NCI-H1436 (cell line): ENCODE measurements around the gene NOB1.
"Not testable (repeated sequence)": the region's sequence is repeated elsewhere in the genome, so short reads cannot be mapped to it uniquely, and the experiment has no call there.

Source experiments
- DNase-seq: peaks from one replicate; lab custom pipeline; 2025; lab: John Stamatoyannopoulos, UW

Gene NOB1

DNA sequence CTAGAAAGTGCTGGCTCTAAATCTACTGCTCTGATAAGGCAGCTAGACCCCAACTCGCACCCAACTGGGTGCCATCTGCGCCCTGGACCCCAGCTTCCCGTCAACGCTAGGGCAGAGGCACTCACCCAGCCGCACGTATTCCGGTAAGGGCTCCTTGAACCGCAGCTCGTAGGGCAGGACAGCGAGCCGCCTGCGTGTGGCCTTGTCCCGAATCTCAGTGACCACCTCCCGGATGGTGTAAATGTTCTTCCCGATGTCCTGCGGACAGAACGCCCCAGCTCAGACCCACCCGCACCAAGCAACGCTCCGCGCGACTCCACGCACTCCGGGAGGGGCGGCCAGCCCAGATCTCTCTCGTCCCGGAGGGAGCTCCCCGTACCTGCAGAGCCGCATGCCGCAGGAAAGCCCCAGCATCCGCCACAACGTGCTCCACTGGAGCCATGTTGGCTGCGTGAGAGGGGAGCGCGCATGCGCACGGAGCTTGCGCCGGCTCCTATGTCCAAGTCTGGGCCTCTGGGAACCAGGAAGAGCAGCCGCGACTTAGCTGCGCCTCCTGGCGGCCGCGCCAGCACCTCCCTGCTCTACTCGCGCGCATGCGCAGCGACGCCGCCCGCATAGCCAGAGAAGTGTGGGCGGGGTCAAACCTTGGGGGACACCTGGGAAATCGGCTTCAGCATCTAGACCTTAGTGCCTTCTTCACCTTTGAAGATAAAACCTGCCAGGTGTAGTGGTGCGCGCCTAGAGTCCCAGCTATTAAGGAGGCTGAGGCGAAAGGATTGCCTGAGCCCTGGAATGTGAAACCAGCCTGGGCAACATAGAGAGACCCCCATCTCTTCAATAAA is at the start of gene NOB1:
Gene NOB1, minus strand, starts transcription at position 458 of the 842 bp plus-strand sequence. Its CDS starts 16 bp downstream, at position 442.
- peak; percentile 96 for DNase-seq

DNA sequence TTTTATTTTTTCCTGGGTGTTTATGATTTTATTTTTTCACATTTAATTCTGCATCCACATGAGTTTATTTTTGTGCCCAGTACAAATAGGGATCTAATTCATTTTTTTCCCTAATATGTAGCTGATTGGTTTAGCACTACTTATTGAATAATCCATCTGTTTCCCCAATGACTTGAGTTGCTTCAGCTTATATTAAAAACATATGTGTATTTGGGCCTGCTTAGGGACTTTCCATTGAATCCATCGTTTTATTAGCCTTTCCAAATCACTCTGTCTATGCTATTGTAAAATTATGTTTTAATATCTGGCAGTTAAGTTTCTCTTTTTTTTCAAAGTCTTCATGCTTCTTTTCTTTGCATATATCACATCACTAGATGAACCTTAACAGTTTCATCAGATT is 49.6 kb upstream of the NOB1 start:
- DNase-seq = no peak

DNA sequence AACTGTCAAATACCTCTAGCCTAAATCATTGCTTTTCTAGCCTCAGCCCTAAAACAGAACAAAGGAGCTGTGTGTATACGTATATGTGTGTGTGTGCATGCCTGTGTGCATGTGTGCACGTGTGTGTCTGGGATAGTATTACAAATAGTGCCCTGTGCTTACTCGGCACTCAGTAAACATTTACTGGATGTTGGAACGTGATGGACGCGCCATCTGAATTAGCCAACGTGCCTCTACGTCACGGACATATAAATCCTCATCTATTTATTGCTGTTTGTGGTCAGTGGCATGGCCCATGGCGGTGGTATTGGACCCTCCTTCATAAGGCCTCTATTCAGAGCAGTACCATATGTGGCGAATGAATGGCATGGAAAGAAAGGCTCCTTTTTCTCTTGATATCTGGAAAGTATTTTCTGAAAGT is 44.9 kb upstream of the NOB1 start:
- no peak for DNase-seq

DNA sequence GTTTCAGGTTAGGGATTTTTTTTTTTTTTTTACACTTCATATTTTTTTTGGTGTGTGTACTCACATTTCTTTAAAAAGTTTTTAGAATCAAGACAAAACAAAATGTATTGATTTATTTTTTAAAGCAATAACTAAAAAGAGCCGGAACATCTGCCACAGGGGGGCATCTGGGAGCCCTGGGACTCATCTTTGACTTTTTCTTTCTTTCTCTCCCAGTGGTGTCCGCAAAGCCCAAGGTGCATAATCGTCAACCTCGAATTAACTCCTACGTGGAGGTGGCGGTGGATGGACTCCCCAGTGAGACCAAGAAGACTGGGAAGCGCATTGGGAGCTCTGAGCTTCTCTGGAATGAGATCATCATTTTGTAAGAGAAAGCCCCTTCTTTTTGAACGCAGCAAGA is 43.7 kb upstream of the NOB1 start:
- DNase-seq = no peak

DNA sequence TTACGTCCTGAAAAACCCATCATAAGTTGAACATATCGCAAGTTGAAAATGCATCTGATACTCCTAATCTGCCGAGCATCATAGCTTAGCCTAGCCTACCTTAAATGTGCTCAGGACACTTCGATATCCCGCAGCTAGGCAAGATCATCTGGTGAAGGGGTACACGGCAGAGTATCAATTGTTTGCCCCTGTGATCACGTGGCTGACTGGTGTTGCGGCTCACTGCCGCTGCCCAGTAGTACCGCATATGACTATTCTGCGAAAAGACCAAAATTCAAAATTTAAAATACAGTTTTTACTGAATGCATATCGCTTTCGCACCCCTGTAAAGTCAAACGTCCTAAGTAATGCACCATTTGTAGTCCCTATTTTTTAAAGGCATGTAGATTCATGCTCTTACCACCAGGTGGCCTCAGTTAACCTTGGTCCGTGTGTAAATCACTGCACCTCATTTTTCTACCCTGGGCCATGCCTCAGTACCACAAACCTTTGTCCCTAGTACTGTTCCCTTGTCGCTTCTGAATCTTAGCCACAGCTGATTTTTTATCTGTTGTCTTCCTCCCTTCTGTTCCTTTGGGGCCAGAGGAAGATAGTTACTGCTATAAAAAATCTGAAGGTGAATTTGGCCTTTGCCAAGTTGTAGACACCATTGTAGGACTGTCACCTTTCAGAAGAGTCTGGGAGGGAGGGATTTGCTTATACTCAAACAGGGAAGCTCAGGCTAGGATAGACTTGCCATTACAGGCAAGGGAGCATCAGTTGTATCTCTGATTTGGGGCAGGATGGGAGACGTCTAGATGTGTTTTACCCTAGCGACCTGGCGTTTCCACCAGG is 41.8 kb upstream of the NOB1 start:
- peak; percentile 45 for DNase-seq

GRCh38 chr16:69794486-69794885 is 39.8 kb upstream of the NOB1 start:
- DNase-seq = no peak

GRCh38 chr16:69793526-69793925 is 38.8 kb upstream of the NOB1 start:
- DNase-seq = no peak

DNA sequence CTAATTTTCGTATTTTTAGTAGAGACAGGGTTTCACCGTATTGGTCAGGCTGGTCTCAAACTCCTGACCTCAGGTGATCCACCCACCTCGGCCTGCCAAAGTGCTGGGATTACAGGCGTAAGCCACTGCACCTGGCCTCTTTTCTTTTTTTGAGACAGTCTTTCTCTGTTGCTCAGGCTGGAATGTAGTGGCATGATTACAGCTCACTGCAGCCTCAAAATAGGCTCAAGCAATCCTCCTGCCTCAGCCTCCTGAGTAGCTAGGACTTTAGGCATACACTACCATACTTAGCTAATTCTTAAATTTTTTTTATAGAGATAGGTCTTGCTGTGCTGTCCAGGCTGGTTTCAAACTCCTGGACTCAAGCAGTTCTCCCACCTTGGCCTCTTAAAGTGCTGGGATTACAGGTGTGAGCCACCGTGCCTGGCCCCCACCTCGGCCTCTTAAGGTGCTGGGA is 36.7 kb upstream of the NOB1 start:
- not testable (repeated sequence) for DNase-seq

DNA sequence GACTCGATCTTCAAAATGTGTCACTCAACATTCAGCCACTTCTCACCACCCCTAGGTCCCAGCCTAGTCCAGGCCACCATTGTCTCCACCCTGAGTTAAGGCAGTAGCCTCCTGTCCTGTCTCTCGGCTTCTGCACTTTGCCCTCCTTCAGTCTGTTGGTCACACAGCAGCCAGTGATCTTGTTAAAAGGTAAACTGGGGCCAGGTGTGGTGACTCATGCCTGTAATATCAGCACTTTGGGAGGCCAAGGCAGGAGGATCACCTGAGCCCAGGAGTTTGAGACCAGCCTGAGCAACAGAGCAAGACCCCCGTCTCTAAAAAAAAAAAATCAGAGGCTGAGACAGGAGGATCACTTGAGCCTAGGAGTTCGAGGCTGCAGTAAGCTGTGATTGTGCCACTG is 33.2 kb upstream of the NOB1 start:
- DNase-seq = no peak

DNA sequence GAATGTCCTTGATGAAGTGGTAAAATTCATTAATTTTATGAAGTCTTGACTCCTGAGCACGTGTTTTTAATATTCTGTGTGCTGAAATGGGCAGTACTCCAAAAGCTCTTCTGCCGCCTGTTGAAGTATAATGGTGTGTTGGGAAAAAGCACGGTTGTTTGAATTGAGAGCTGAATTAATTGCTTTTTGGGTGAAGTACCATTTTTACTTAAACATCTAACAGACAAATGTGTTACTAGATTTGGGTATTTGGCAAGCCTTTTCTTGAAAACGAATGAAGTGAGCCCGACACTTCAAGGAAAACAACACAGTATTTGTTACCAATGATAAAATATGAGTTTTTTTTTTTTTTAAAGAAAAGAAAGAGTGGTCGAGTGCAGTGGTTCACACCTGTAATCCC is 29.9 kb upstream of the NOB1 start:
- DNase-seq = no peak

DNA sequence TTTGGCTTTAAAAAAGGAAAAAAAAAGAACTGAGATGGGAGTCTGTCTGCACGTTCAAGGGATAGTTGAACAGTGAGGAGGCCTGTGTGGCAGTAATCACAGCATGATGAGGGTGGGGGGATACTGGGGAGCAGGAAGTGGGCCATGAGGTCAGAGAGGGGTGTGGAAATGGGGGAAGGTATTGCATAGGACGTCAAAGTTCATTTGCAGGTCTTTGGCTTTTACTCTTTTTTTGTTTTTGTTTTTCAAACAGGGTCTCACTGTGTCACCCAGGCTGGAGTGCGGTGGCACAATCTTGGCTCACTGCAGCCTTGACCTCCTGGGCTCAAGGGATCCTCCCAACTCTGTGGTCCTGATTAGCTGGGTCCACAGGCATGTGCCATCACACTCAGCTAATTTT is 26.4 kb upstream of the NOB1 start:
- no peak for DNase-seq

DNA sequence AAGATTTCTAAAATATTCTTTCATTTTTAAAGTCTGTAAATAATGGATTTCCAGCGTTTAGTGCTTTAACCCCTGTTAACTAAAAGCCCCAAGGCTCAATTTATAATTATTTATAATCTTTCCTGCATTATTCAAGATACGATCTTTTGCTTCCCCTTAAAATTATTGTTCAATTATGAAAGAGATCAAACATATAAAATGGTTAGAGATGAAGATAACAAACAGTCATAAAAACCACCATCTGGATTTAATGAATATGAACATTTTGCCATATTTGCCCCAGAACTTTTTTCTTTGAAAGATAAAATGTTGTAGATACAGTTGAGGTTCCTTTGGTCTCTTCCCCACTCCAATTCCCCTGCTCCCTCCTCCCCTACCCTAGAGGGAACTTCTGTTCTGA is 25.0 kb upstream of the NOB1 start:
- DNase-seq = no peak

- DNase-seq = no peak
These were observed 20.8 kb upstream of the NOB1 start for GRCh38 chr16:69775563-69775962.

GRCh38 chr16:69773260-69773947 is 18.7 kb upstream of the NOB1 start:
- no peak for DNase-seq

- no peak for DNase-seq
These were observed 16.9 kb upstream of the NOB1 start for GRCh38 chr16:69771651-69771967.

- DNase-seq = no peak
These were observed 14.7 kb upstream of the NOB1 start for GRCh38 chr16:69769404-69769803.

- no peak for DNase-seq
These were observed 13.9 kb upstream of the NOB1 start for GRCh38 chr16:69768666-69769065.

DNA sequence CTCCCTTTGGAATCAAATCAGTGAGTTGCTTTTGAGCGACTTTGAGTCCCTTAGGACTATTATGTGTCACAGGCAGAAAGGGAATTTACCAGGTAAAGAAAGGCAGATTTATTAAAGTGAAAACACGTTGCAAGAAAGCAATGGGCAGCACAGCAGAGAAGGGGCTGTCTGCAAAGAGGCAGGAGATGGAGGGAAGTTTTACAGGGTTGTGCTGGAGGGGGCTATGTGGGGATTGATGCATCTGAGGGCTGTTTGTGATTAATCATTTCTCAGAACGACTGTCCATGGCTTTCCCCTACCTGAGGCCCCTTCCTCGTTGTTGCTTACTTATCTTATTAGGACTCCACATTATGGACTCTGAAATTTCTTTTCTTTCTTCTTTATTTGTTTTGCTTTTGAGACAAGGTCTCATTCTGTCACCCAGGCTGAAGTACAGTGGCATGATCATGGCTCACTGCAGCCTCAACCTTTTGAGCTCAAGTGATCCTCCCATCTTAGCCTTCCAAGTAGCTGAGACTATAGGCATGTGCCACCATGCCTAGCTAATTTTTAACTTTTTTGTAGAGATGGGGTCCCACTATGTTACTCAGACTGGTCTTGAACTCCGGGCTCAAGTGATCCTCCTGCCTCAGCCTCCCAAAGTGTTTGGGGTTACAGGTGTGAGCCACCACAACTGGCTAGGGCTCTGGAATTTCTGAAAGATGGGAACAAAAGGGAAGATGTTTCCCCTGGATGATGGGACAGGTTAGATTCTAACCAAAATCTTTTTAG is 12.9 kb upstream of the NOB1 start:
- DNase-seq = no peak

DNA sequence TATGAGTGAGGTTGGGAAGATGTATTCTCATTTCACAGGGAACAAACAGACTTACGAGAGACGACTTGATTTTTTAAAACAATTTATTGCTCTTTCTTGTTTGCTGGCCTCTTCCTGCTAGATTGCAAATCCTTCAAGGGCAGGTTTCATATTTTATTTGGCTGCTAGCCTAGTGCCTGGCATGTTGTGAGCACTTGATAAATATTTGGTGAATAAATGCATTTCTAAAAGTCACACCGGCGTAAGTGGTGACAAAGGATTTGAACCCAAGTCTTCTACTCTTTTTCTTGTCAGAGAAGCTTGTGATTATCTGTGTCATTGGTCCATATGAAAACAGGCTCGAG is 8.8 kb upstream of the NOB1 start:
- DNase-seq = no peak

DNA sequence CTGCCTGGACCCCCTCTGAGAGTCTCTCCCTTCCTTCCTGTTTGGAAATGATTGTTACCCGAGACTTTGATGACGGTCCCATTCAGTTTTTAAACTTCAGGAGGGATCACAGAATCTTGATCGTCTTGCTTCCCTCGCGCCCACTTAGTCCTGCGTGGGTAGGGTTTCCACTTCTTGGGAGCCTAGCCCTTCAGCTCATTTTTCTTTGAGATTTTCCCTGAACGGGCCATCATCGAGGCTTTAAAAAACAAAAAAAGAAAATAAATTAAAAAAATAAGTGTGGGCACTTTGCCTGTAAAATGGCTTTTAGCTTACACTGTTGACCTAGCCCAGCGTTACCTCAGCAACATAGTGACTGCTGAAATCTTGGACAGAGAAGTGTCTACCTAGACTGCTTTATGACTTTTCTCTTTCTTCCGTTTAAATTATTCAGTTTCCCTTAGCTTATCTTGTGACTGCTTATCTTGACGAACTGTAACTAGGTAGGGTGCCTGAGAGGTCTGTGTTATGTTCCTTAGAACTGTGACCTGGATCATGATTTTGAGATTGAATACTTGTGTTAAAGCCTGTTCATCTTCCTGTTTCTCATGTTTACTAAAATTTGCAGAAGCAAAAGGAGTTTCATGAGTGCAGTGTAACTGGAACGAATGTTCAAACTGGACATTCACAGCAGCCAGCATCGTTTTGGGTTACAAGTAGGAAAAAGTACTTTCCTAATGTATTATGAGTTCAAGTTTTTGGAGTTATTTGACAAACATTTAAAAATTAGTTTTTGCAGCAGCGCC is 8.3 kb upstream of the NOB1 start:
- no peak for DNase-seq
